Keratinocyte (primary cell): Measurements from ENCODE around the gene PHAF1. TPM values are rescaled to one million over a fixed set of nuclear protein-coding genes. Genes with fewer than 3 reads are reported as not detected.

Source experiments
- DNase-seq: peaks from one replicate; pipeline ENCODE4 v3.0.0-alpha.2; 2011; ENCODE audit warnings: low read depth, missing footprints, low spot score
- FAIRE-seq: peaks from 2 replicates; lab custom pipeline; 2011; peaks lifted over from hg19 to GRCh38; lab: Jason Lieb, UNC
- H2AFZ ChIP-seq: 2 replicates; pipeline ENCODE4 v1.6.0; 2012; ENCODE audit warnings: low read length, control low read depth, inconsistent platforms; ENCODE audit not compliant: control insufficient read depth
- H3K27ac ChIP-seq: 2 replicates; pipeline ENCODE4 v1.5.1; 2011; ENCODE audit warnings: low read length; ENCODE audit not compliant: control insufficient read depth, insufficient read depth
- H3K27me3 ChIP-seq: 3 replicates; pipeline ENCODE4 v1.6.0; 2011; ENCODE audit warnings: low read length; ENCODE audit not compliant: control insufficient read depth, insufficient read depth; ENCODE audit errors: extremely low read depth
- H3K36me3 ChIP-seq, 2 experiments: 2 replicates in 1 of 2; 3 replicates in 1 of 2; pipeline ENCODE4 v1.5.1; 2011; ENCODE audit warnings: low read length in 2 of 2, mild to moderate bottlenecking in 1 of 2; ENCODE audit not compliant: control insufficient read depth in 2 of 2, insufficient read depth in 2 of 2; ENCODE audit errors: extremely low read depth in 1 of 2
- H3K4me1 ChIP-seq: 3 replicates; pipeline ENCODE4 v1.5.1; 2011; ENCODE audit warnings: low read length; ENCODE audit not compliant: control insufficient read depth, insufficient read depth; ENCODE audit errors: extremely low read depth
- H3K4me2 ChIP-seq: 3 replicates; pipeline ENCODE4 v1.6.0; 2011; ENCODE audit warnings: low read depth, low read length; ENCODE audit not compliant: control insufficient read depth, insufficient read depth; ENCODE audit errors: extremely low read depth
- H3K4me3 ChIP-seq, 3 experiments: fragments of 200-600 bp in 1 of 3; sonication (generic) in 1 of 3; 2 replicates in 2 of 3; 3 replicates in 1 of 3; pipeline ENCODE4 v1.5.1; 2011 to 2016; ENCODE audit warnings: low read length in 3 of 3, mild to moderate bottlenecking in 3 of 3, control low read depth in 2 of 3, inconsistent platforms in 1 of 3, low read depth in 1 of 3, mixed read lengths in 1 of 3, mixed run types in 1 of 3, moderate library complexity in 1 of 3; ENCODE audit not compliant: control insufficient read depth in 2 of 3, insufficient read depth in 2 of 3; ENCODE audit errors: extremely low read depth in 1 of 3
- H3K79me2 ChIP-seq: 2 replicates; pipeline ENCODE4 v1.6.0; 2012; ENCODE audit warnings: low read length; ENCODE audit not compliant: control insufficient read depth, insufficient read depth
- H3K9ac ChIP-seq: 3 replicates; pipeline ENCODE4 v1.6.0; 2011; ENCODE audit warnings: low read length; ENCODE audit not compliant: control insufficient read depth, insufficient read depth; ENCODE audit errors: extremely low read depth
- H3K9me1 ChIP-seq: 3 replicates; pipeline ENCODE4 v1.6.0; 2011; ENCODE audit warnings: low read length; ENCODE audit not compliant: control insufficient read depth, insufficient read depth; ENCODE audit errors: extremely low read depth
- H3K9me3 ChIP-seq: 2 replicates; pipeline ENCODE4 v1.5.1; 2012; ENCODE audit warnings: low read depth, low read length; ENCODE audit not compliant: control insufficient read depth
- H4K20me1 ChIP-seq: 3 replicates; pipeline ENCODE4 v1.6.0; 2011; ENCODE audit warnings: low read length; ENCODE audit not compliant: control insufficient read depth, insufficient read depth; ENCODE audit errors: extremely low read depth
- CTCF ChIP-seq, 3 experiments: IDR thresholded peaks in 1 of 3; conservative IDR thresholded peaks in 1 of 3; optimal IDR thresholded peaks in 1 of 3; 2 replicates in 2 of 3; 3 replicates in 1 of 3; pipeline versions ENCODE3 to v1.5.1; 2011; ENCODE audit warnings: low read length in 3 of 3, mild to moderate bottlenecking in 3 of 3, moderate library complexity in 2 of 3, control low read depth in 1 of 3, inconsistent platforms in 1 of 3; ENCODE audit not compliant: insufficient read depth in 2 of 3; ENCODE audit errors: extremely low read depth in 1 of 3
- EZH2 ChIP-seq: IDR thresholded peaks from one replicate; pipeline ENCODE4 v1.6.1; 2012; ENCODE audit warnings: inconsistent platforms, mild to moderate bottlenecking, low read length, moderate library complexity
- dilution Hi-C: fragments of 300-500 bp; cut with MboI; formaldehyde crosslinking; loops from one replicate; pipeline ENCODE4 v1.7.0; 2020; ENCODE audit warnings: low sequenced_read_pairs; ENCODE audit not compliant: extremely low pct_ligation_motif_present
- polyA plus RNA-seq, 5 experiments: library from polyadenylated mRNA; depleted of rRNA in 3 of 5; stranded (reverse) in 3 of 5; stranded (forward) in 1 of 5; unstranded in 1 of 5; fragments of >200 nt; gene quantifications; 1 replicate in 1 of 5; 2 replicates in 3 of 5; 3 replicates in 1 of 5; pipeline versions ENCODE4 v1.2.1 to v1.2.3, GENCODE V29; 2011 to 2012; ENCODE audit warnings: missing spikeins in 2 of 5, low read depth in 1 of 5, low replicate concordance in 1 of 5

Gene PHAF1
- polyA plus RNA-seq, 1 donor (not counting 4 experiments of a cell fraction or from before 2014, with no cell fraction given): 26.7 TPM

- H3K4me1 ChIP-seq: peaks cover 44% of the 10 kb centered on the region
Measured at GRCh38 chr16:67182288-67182687, 72.5 kb downstream of the PHAF1 start.

GRCh38 chr16:67183284-67183626, 73.5 kb downstream of the PHAF1 start:
- H3K4me1 ChIP-seq: peaks cover 39% of the 10 kb centered on the region
- peak overlapping the region; percentile 91 for H3K27ac ChIP-seq
- peak overlapping the region; percentile 81 to 86 (median 82) for H3K4me3 ChIP-seq
- no peaks in the 10 kb centered on the region for H3K9me3 ChIP-seq
- TF ChIP-seq EZH2: no peak
- no peak for TF ChIP-seq CTCF (optimal IDR thresholded peaks at IDR 0.05 in 1 of 3, IDR thresholded peaks at IDR 0.05 in 1 of 3, conservative IDR thresholded peaks at IDR 0.05 in 1 of 3; ENCODE audit: extremely low read depth in 1 of 3, insufficient read depth in 2 of 3, low read length in 3 of 3)
- H3K4me2 ChIP-seq: peak overlapping the region; percentile 73
- FAIRE-seq: no peak
- H3K36me3 ChIP-seq: peaks cover 0 to 3% of the 10 kb centered on the region in 2 experiments
- DNase-seq: peak; percentile 92
- peaks cover 7% of the 10 kb centered on the region for H3K79me2 ChIP-seq
- H3K9me1 ChIP-seq: peaks cover 2% of the 10 kb centered on the region
- H3K27me3 ChIP-seq: no peaks in the 10 kb centered on the region
- dilution Hi-C loops: no loop called here
- peak overlapping the region; percentile 0 for H2AFZ ChIP-seq
- H4K20me1 ChIP-seq: no peaks in the 10 kb centered on the region
- H3K9ac ChIP-seq: peak overlapping the region; percentile 86

More at GRCh38 chr16:67182288-67182687, 72.5 kb downstream of the PHAF1 start:
- Histone ChIP-seq H2AFZ (no peak overlapping the region), H3K36me3 (peaks cover 0 to 3% of the 10 kb centered on the region in 2 experiments), H4K20me1 (no peaks in the 10 kb centered on the region), H3K27ac (no peak overlapping the region), H3K9me1 (peaks cover 2% of the 10 kb centered on the region), H3K27me3 (no peaks in the 10 kb centered on the region), H3K9ac (no peak overlapping the region), H3K9me3 (no peaks in the 10 kb centered on the region), H3K4me3 (peak overlapping the region; percentile 81 to 86 (median 82)), H3K79me2 (peaks cover 7% of the 10 kb centered on the region), H3K4me2 (peak overlapping the region; percentile 73)
- FAIRE-seq (peak; percentile 34), DNase-seq (no peak)
- no peak for TF ChIP-seq EZH2
- no peak for TF ChIP-seq CTCF (optimal IDR thresholded peaks at IDR 0.05 in 1 of 3, IDR thresholded peaks at IDR 0.05 in 1 of 3, conservative IDR thresholded peaks at IDR 0.05 in 1 of 3; ENCODE audit: extremely low read depth in 1 of 3, insufficient read depth in 2 of 3, low read length in 3 of 3)
- dilution Hi-C loops: no loop called here
